ENCODE data around the gene NUP205.

GRCh38 chr7:135527025-135527424 lies 30.7 kb upstream of the NUP205 start:
- TF ChIP-seq POLR2AphosphoS5 (IDR thresholded peaks at IDR 0.05; ENCODE audit: low read depth, low read length) (no peak), CTCF (IDR thresholded peaks at IDR 0.05 in 2 of 3, conservative IDR thresholded peaks at IDR 0.05 in 1 of 3; ENCODE audit: borderline replicate concordance in 1 of 3, insufficient read depth in 1 of 3, low read depth in 2 of 3, low read length in 2 of 3) (no peak), EZH2phosphoT487 (IDR thresholded peaks at IDR 0.05; ENCODE audit: borderline replicate concordance) (no peak), MAX (IDR thresholded peaks at IDR 0.05) (no peak), POLR2A (IDR thresholded peaks at IDR 0.05; ENCODE audit: borderline replicate concordance, extremely low read depth, insufficient read depth, insufficient read length) (no peak), ATF3 (IDR thresholded peaks at IDR 0.05) (no peak), JUND (IDR thresholded peaks at IDR 0.05) (no peak), ZBTB33 (IDR thresholded peaks at IDR 0.05; ENCODE audit: extremely low read depth, insufficient replicate concordance, low read length) (no peak), EZH2 (IDR thresholded peaks at IDR 0.05) (no peak), YY1 (IDR thresholded peaks at IDR 0.05; ENCODE audit: extremely low read depth, insufficient replicate concordance, low read depth, low read length) (no peak), RAD21 (IDR thresholded peaks at IDR 0.05; ENCODE audit: low read depth) (no peak), ZFX (IDR thresholded peaks at IDR 0.05) (no peak), SP1 (IDR thresholded peaks at IDR 0.05; ENCODE audit: low read depth) (no peak)
